Measurements from ENCODE around the gene AQP12A. TPM values are rescaled to one million over a fixed set of nuclear protein-coding genes. Genes with fewer than 3 reads are reported as not detected.
"Not testable (repeated sequence)": the region's sequence is repeated elsewhere in the genome, so short reads cannot be mapped to it uniquely, and the experiment has no call there.

Gene AQP12A
- total RNA-seq, result not detected

GRCh38 chr2:240691631-240692420 is at the start of gene AQP12A:
TSS of gene AQP12A (plus strand) at chr2:240691866. CDS start at chr2:240691914, 48 bp downstream.
- ATAC-seq; H3K36me3 Mint-ChIP-seq (ENCODE audit: low read depth); H3K4me1 Mint-ChIP-seq (ENCODE audit: low read depth); H3K4me3 Mint-ChIP-seq; CTCF ChIA-PET; H3K27me3 Mint-ChIP-seq; POLR2A ChIA-PET; DNase-seq; intact Hi-C loops (cut with micrococcal nuclease); H3K27ac Mint-ChIP-seq; H3K9me3 Mint-ChIP-seq: not testable (repeated sequence)

GRCh38 chr2:240642061-240642805 is 49.4 kb upstream of the AQP12A start:
- peaks cover 6% of the 10 kb centered on the region for H3K4me1 Mint-ChIP-seq (ENCODE audit: low read depth)
- no peaks in the 10 kb centered on the region for H3K9me3 Mint-ChIP-seq
- ATAC-seq, result no peak
- no peak overlapping the region for H3K4me3 Mint-ChIP-seq
- no peaks in the 10 kb centered on the region for H3K36me3 Mint-ChIP-seq (ENCODE audit: low read depth)
- ChIA-PET POLR2A (no interaction called here), CTCF (no interaction called here)
- no peak for TF ChIP-seq CTCF (IDR thresholded peaks at IDR 0.05)
- no peaks in the 10 kb centered on the region for H3K27me3 Mint-ChIP-seq
- DNase-seq, result no peak
- no peak overlapping the region for H3K27ac Mint-ChIP-seq
- intact Hi-C loops (cut with micrococcal nuclease), result no loop called here

GRCh38 chr2:240642806-240643092 is 48.9 kb upstream of the AQP12A start:
- Mint-ChIP-seq H3K4me1 (ENCODE audit: low read depth) (peaks cover 6% of the 10 kb centered on the region), H3K9me3 (no peaks in the 10 kb centered on the region), H3K36me3 (ENCODE audit: low read depth) (no peaks in the 10 kb centered on the region), H3K4me3 (no peak overlapping the region), H3K27me3 (no peaks in the 10 kb centered on the region), H3K27ac (no peak overlapping the region)
- POLR2A ChIA-PET, result interaction anchor here (1.0 kb wide), 1 partner anchor 77 kb away, joined by 4 read pairs; no protein-coding TSS in a partner anchor
- no peak for DNase-seq
- ATAC-seq, result no peak
- intact Hi-C loops (cut with micrococcal nuclease), result no loop called here
- CTCF ChIA-PET, result no interaction called here
- TF ChIP-seq CTCF (IDR thresholded peaks at IDR 0.05), result no peak

- no peaks in the 10 kb centered on the region for H3K27me3 Mint-ChIP-seq
- H3K36me3 Mint-ChIP-seq (ENCODE audit: low read depth), result no peaks in the 10 kb centered on the region
- no peak overlapping the region for H3K27ac Mint-ChIP-seq
- DNase-seq (no peak), ATAC-seq (no peak)
- intact Hi-C loops (cut with micrococcal nuclease), result no loop called here
- ChIA-PET CTCF (no interaction called here), POLR2A (interaction anchor here (0.6 to 1.0 kb wide), 2 partner anchors 16 to 78 kb away, joined by 3 to 4 read pairs; no protein-coding TSS in a partner anchor)
- no peaks in the 10 kb centered on the region for H3K9me3 Mint-ChIP-seq
- no peak overlapping the region for H3K4me3 Mint-ChIP-seq
- TF ChIP-seq CTCF (IDR thresholded peaks at IDR 0.05), result no peak
- peaks cover 6% of the 10 kb centered on the region for H3K4me1 Mint-ChIP-seq (ENCODE audit: low read depth)
Measured at GRCh38 chr2:240643093-240643810, 48.4 kb upstream of the AQP12A start.

- Mint-ChIP-seq H3K4me1 (ENCODE audit: low read depth) (peaks cover 6% of the 10 kb centered on the region), H3K9me3 (no peaks in the 10 kb centered on the region), H3K27me3 (peaks cover 2% of the 10 kb centered on the region), H3K27ac (no peak overlapping the region), H3K4me3 (no peak overlapping the region), H3K36me3 (ENCODE audit: low read depth) (no peaks in the 10 kb centered on the region)
- POLR2A ChIA-PET, result interaction anchor here (0.6 to 1.0 kb wide), 2 partner anchors 17 to 78 kb away, joined by 3 to 4 read pairs; no protein-coding TSS in a partner anchor
- ATAC-seq (no peak), DNase-seq (no peak)
- no peak for TF ChIP-seq CTCF (IDR thresholded peaks at IDR 0.05)
- intact Hi-C loops (cut with micrococcal nuclease), result no loop called here
- CTCF ChIA-PET, result no interaction called here
Measured at GRCh38 chr2:240643811-240644150, 47.9 kb upstream of the AQP12A start.
